Measurements from ENCODE around the gene KAZN.

DNA sequence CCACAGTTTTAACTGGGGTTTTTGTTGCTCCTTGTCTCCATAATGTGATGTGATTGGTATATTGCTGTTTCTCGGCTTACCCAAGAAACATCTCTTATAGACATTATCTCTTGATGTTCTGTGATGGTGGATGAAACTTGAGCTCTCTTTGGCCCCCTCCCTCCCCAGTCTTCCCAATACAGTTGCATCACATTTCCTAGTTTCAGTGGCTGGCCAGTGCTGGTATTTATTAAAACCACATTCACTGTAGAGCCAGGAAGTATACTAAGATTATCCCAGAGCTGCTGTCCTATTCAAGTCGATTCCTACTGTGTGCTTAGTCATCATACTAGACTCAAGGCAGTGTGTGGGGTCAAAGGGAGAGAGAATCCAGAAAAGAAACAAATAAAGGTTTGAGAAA is 244.4 kb downstream of the KAZN start:
- TF ChIP-seq HDGF (IDR thresholded peaks at IDR 0.05; ENCODE audit: borderline replicate concordance) (no peak), SP1 (IDR thresholded peaks at IDR 0.05) (no peak), FOXK2 (IDR thresholded peaks at IDR 0.05) (no peak), ZNF384 (IDR thresholded peaks at IDR 0.05) (no peak), PKNOX1 (IDR thresholded peaks at IDR 0.05) (no peak), FOXM1 (IDR thresholded peaks at IDR 0.05; ENCODE audit: borderline replicate concordance) (no peak), FOXA1 (IDR thresholded peaks at IDR 0.05) (no peak), BHLHE40 (IDR thresholded peaks at IDR 0.05; ENCODE audit: borderline replicate concordance) (no peak), NFRKB (IDR thresholded peaks at IDR 0.05) (no peak), SUZ12 (IDR thresholded peaks at IDR 0.05) (no peak), CTBP1 (IDR thresholded peaks at IDR 0.05; ENCODE audit: borderline replicate concordance) (no peak), ELF4 (IDR thresholded peaks at IDR 0.05) (no peak), LEF1 (IDR thresholded peaks at IDR 0.05; ENCODE audit: borderline replicate concordance) (no peak), ARNT (IDR thresholded peaks at IDR 0.05) (no peak)

Measured in HEK293T (cell line).